Aorta (tissue), 5 donors: ENCODE results near the gene NTNG1. TPM values are rescaled to one million over a fixed set of nuclear protein-coding genes. Genes with fewer than 3 reads are reported as not detected.

ENCODE experiments used
- ATAC-seq: fragments of 200-7000 bp; cut with Tn5 transposase; one replicate; pipeline ENCODE4 v1.9.1; 2022; ENCODE audit warnings: moderate library complexity; ENCODE audit not compliant: low FRiP score
- DNase-seq, 2 donors: peaks; one replicate each; pipeline ENCODE4 v3.0.0-alpha.2; 2020
- H3K27ac ChIP-seq, 2 donors: one replicate each; pipeline ENCODE4 v1.5.1; 2013; ENCODE audit warnings: low read length in 2 of 2, mild to moderate bottlenecking in 2 of 2, moderate library complexity in 2 of 2, control low read depth in 1 of 2, inconsistent platforms in 1 of 2, low read depth in 1 of 2
- H3K27me3 ChIP-seq, 2 donors: one replicate each; pipeline ENCODE4 v1.6.1; 2013; ENCODE audit warnings: control low read depth in 1 of 2, low read length in 1 of 2, mild to moderate bottlenecking in 1 of 2, moderate library complexity in 1 of 2; ENCODE audit not compliant: insufficient read depth in 2 of 2, control insufficient read depth in 1 of 2
- H3K36me3 ChIP-seq, 2 donors: one replicate each; pipeline ENCODE4 v1.6.1; 2013; ENCODE audit warnings: control low read depth in 1 of 2, low read length in 1 of 2, mild to moderate bottlenecking in 1 of 2; ENCODE audit not compliant: insufficient read depth in 2 of 2, control insufficient read depth in 1 of 2
- H3K4me1 ChIP-seq, 2 donors: one replicate each; pipeline ENCODE4 v1.6.1; 2013; ENCODE audit warnings: low read length in 2 of 2, control low read depth in 1 of 2, mild to moderate bottlenecking in 1 of 2, moderate library complexity in 1 of 2; ENCODE audit not compliant: insufficient read depth in 2 of 2, control insufficient read depth in 1 of 2
- H3K4me3 ChIP-seq, 2 donors: one replicate each; pipeline ENCODE4 v1.5.1; 2013; ENCODE audit warnings: low read length in 2 of 2, control low read depth in 1 of 2, mild to moderate bottlenecking in 1 of 2
- H3K9me3 ChIP-seq: one replicate; pipeline ENCODE4 v1.6.1; 2013; ENCODE audit warnings: mild to moderate bottlenecking, low read length; ENCODE audit not compliant: control insufficient read depth
- WGBS, 2 donors: extraction: QIAGEN DNeasy Blood & Tissue Kit; methylation state at CpG; one replicate each; pipeline ENCODE4 v1.1.7; 2013; 5-methylcytosine and 5-hydroxymethylcytosine counted together
- intact Hi-C, 2 donors: fragments of 100-400 bp; cut with DNase I; formaldehyde crosslinking; loops; one replicate each; pipeline versions ENCODE4 v1.14.2 to v1.15.0; 2022
- polyA plus RNA-seq, 2 donors: library from polyadenylated mRNA; stranded (reverse); fragments of 200-250 nt; gene quantifications; one replicate each; pipeline ENCODE4 v1.2.3, GENCODE V29; 2013
- total RNA-seq, 2 donors: library from RNA; stranded (reverse); fragmentation: NEBNext Ultra II Directional; extraction: Animal tissue kit (Norgen Biotek cat#: 25700); gene quantifications; one replicate each; pipeline ENCODE4 v1.2.1, GENCODE V29; 2021
- donor health status: healthy with polysubstance abuse.
- donor health status: Bipolar disorder and iron deficiency.
- donor health status: DM: no; HTN: no; CAD: no.
- donor health status: DM: no; HTN: no; CAD: no.
- donor health status: DM: yes; HTN: yes; CAD: no.

NTNG1 gene
- total and polyA plus RNA-seq, 4 donors: 1.0 to 1.8 TPM; not detected in 2

GRCh38 chr1:107419003-107419402 is 278.2 kb downstream of the NTNG1 start:
- no peak overlapping the region for H3K27ac ChIP-seq
- H3K4me1 ChIP-seq: no peaks in the 10 kb centered on the region
- H3K9me3 ChIP-seq: no peaks in the 10 kb centered on the region
- intact Hi-C loops: no loop called here
- 36 to 50% methylated on average over 2 of the region's 2 CpGs for WGBS, 2 donors
- no peak for DNase-seq
- no peak overlapping the region for H3K4me3 ChIP-seq
- H3K27me3 ChIP-seq: no peaks in the 10 kb centered on the region
- H3K36me3 ChIP-seq: no peaks in the 10 kb centered on the region
- no peak for ATAC-seq

- ATAC-seq (no peak), DNase-seq (no peak)
- Histone ChIP-seq H3K27ac (no peak overlapping the region), H3K27me3 (no peaks in the 10 kb centered on the region), H3K36me3 (no peaks in the 10 kb centered on the region), H3K4me3 (no peak overlapping the region), H3K4me1 (no peaks in the 10 kb centered on the region), H3K9me3 (no peaks in the 10 kb centered on the region)
- intact Hi-C loops: no loop called here
- WGBS, 2 donors: 45 to 54% methylated on average over 1 of the region's 1 CpG
Observed at GRCh38 chr1:107422901-107423300, 282.1 kb downstream of the NTNG1 start.

GRCh38 chr1:107430540-107431228 is 289.8 kb downstream of the NTNG1 start:
- Histone ChIP-seq H3K9me3 (no peaks in the 10 kb centered on the region), H3K4me1 (no peaks in the 10 kb centered on the region), H3K27ac (no peak overlapping the region), H3K27me3 (no peaks in the 10 kb centered on the region), H3K36me3 (no peaks in the 10 kb centered on the region), H3K4me3 (no peak overlapping the region)
- intact Hi-C loops: no loop called here
- DNase-seq (no peak), ATAC-seq (no peak)
- 50% methylated on average over 14 of the region's 14 CpGs for WGBS, 2 donors

- ATAC-seq (no peak), DNase-seq (no peak)
- Histone ChIP-seq H3K4me3 (no peak overlapping the region), H3K4me1 (no peaks in the 10 kb centered on the region), H3K9me3 (no peaks in the 10 kb centered on the region), H3K27me3 (no peaks in the 10 kb centered on the region), H3K36me3 (no peaks in the 10 kb centered on the region), H3K27ac (no peak overlapping the region)
- 31 to 32% methylated on average over 1 of the region's 1 CpG for WGBS, 2 donors
- intact Hi-C loops: no loop called here
Observed at GRCh38 chr1:107432108-107432507, 291.3 kb downstream of the NTNG1 start.

GRCh38 chr1:107433068-107433467 is 292.2 kb downstream of the NTNG1 start:
- DNase-seq (no peak), ATAC-seq (no peak)
- intact Hi-C loops: no loop called here
- Histone ChIP-seq H3K27ac (no peak overlapping the region), H3K36me3 (no peaks in the 10 kb centered on the region), H3K4me3 (no peak overlapping the region), H3K4me1 (no peaks in the 10 kb centered on the region), H3K9me3 (no peaks in the 10 kb centered on the region), H3K27me3 (no peaks in the 10 kb centered on the region)
- WGBS, 2 donors: 89 to 92% methylated on average over 4 of the region's 4 CpGs

GRCh38 chr1:107433635-107434360 is 293.0 kb downstream of the NTNG1 start:
- Histone ChIP-seq H3K27ac (no peak overlapping the region), H3K36me3 (no peaks in the 10 kb centered on the region), H3K27me3 (no peaks in the 10 kb centered on the region), H3K4me1 (no peaks in the 10 kb centered on the region), H3K9me3 (no peaks in the 10 kb centered on the region), H3K4me3 (no peak overlapping the region)
- DNase-seq: no peak
- intact Hi-C loops: no loop called here
- ATAC-seq: no peak
- 47 to 48% methylated on average over 4 of the region's 4 CpGs for WGBS, 2 donors

GRCh38 chr1:107434361-107434693 is 293.5 kb downstream of the NTNG1 start:
- no peaks in the 10 kb centered on the region for H3K4me1 ChIP-seq
- H3K4me3 ChIP-seq: no peak overlapping the region
- intact Hi-C loops: no loop called here
- no peak overlapping the region for H3K27ac ChIP-seq
- H3K9me3 ChIP-seq: no peaks in the 10 kb centered on the region
- no peak for DNase-seq
- peaks cover 0 to 1% of the 10 kb centered on the region in 2 donors for H3K27me3 ChIP-seq
- ATAC-seq: no peak
- no peaks in the 10 kb centered on the region for H3K36me3 ChIP-seq

GRCh38 chr1:107436552-107437241 is 295.9 kb downstream of the NTNG1 start:
- Histone ChIP-seq H3K9me3 (no peaks in the 10 kb centered on the region), H3K4me3 (no peak overlapping the region), H3K27me3 (peaks cover 0 to 1% of the 10 kb centered on the region in 2 donors), H3K27ac (no peak overlapping the region), H3K36me3 (no peaks in the 10 kb centered on the region), H3K4me1 (no peaks in the 10 kb centered on the region)
- intact Hi-C loops: no loop called here
- WGBS, 2 donors: 35 to 51% methylated on average over 13 of the region's 13 CpGs
- ATAC-seq: no peak
- no peak for DNase-seq

GRCh38 chr1:107439567-107439966 is 298.7 kb downstream of the NTNG1 start:
- intact Hi-C loops: no loop called here
- ATAC-seq: no peak

More at GRCh38 chr1:107439567-107439966, 298.7 kb downstream of the NTNG1 start:
- no peaks in the 10 kb centered on the region for H3K4me1 ChIP-seq
- WGBS, 2 donors: 65 to 80% methylated on average over 3 of the region's 3 CpGs
- no peaks in the 10 kb centered on the region for H3K36me3 ChIP-seq
- peaks cover 0 to 1% of the 10 kb centered on the region in 2 donors for H3K27me3 ChIP-seq
- no peak overlapping the region for H3K4me3 ChIP-seq
- DNase-seq: no peak
- H3K9me3 ChIP-seq: no peaks in the 10 kb centered on the region
- no peak overlapping the region for H3K27ac ChIP-seq
